Measurements from ENCODE around the gene DCAF4. TPM values are rescaled to one million over a fixed set of nuclear protein-coding genes. Genes with fewer than 3 reads are reported as not detected.

DCAF4 gene
- total RNA-seq, 1 experiment from 2014 or later: 24.8 TPM

- peak; percentile 98 for DNase-seq (ENCODE audit: low spot score)
- in situ Hi-C loops (cut with HindIII; ENCODE audit: low sequenced_read_pairs): no loop called here
Measured at GRCh38 chr14:72893636-72894322, 32.5 kb upstream of the DCAF4 start, which contains the start of gene DPF3. Gene DPF3, minus strand, starts transcription at chr14:72894101. Its CDS starts 13 bp downstream, at chr14:72894088.

GRCh38 chr14:72894323-72894622 lies 32.0 kb upstream of the DCAF4 start:
- peak; percentile 57 for DNase-seq (ENCODE audit: low spot score)
- in situ Hi-C loops (cut with HindIII; ENCODE audit: low sequenced_read_pairs): no loop called here

- DNase-seq (ENCODE audit: low spot score): no peak
- in situ Hi-C loops (cut with HindIII; ENCODE audit: low sequenced_read_pairs): no loop called here
Measured at GRCh38 chr14:72894623-72895378, 31.5 kb upstream of the DCAF4 start.

- DNase-seq (ENCODE audit: low spot score): no peak
- in situ Hi-C loops (cut with HindIII; ENCODE audit: low sequenced_read_pairs): no loop called here
Measured at GRCh38 chr14:72898448-72898847, 27.8 kb upstream of the DCAF4 start.

GRCh38 chr14:72901361-72901760 lies 24.9 kb upstream of the DCAF4 start:
- in situ Hi-C loops (cut with HindIII; ENCODE audit: low sequenced_read_pairs): no loop called here
- DNase-seq (ENCODE audit: low spot score): no peak

GRCh38 chr14:72902801-72903530 lies 23.3 kb upstream of the DCAF4 start:
- in situ Hi-C loops (cut with HindIII; ENCODE audit: low sequenced_read_pairs): no loop called here
- DNase-seq (ENCODE audit: low spot score): no peak

- in situ Hi-C loops (cut with HindIII; ENCODE audit: low sequenced_read_pairs): no loop called here
- DNase-seq (ENCODE audit: low spot score): no peak
Measured at GRCh38 chr14:72903716-72904115, 22.5 kb upstream of the DCAF4 start.

- in situ Hi-C loops (cut with HindIII; ENCODE audit: low sequenced_read_pairs): no loop called here
- DNase-seq (ENCODE audit: low spot score): no peak
Measured at GRCh38 chr14:72904218-72904617, 22.0 kb upstream of the DCAF4 start.

- in situ Hi-C loops (cut with HindIII; ENCODE audit: low sequenced_read_pairs): no loop called here
- DNase-seq (ENCODE audit: low spot score): peak; percentile 83
Measured at GRCh38 chr14:72904840-72905561, 21.3 kb upstream of the DCAF4 start.

GRCh38 chr14:72906316-72906715 lies 19.9 kb upstream of the DCAF4 start:
- no peak for DNase-seq (ENCODE audit: low spot score)
- in situ Hi-C loops (cut with HindIII; ENCODE audit: low sequenced_read_pairs): no loop called here

GRCh38 chr14:72906879-72907278 lies 19.4 kb upstream of the DCAF4 start:
- in situ Hi-C loops (cut with HindIII; ENCODE audit: low sequenced_read_pairs): no loop called here
- no peak for DNase-seq (ENCODE audit: low spot score)

GRCh38 chr14:72907886-72908285 lies 18.4 kb upstream of the DCAF4 start:
- in situ Hi-C loops (cut with HindIII; ENCODE audit: low sequenced_read_pairs): no loop called here
- no peak for DNase-seq (ENCODE audit: low spot score)

- in situ Hi-C loops (cut with HindIII; ENCODE audit: low sequenced_read_pairs): no loop called here
- DNase-seq (ENCODE audit: low spot score): no peak
Measured at GRCh38 chr14:72909163-72909562, 17.1 kb upstream of the DCAF4 start.

- in situ Hi-C loops (cut with HindIII; ENCODE audit: low sequenced_read_pairs): no loop called here
- DNase-seq (ENCODE audit: low spot score): no peak
Measured at GRCh38 chr14:72913809-72914208, 12.5 kb upstream of the DCAF4 start.

- in situ Hi-C loops (cut with HindIII; ENCODE audit: low sequenced_read_pairs): no loop called here
- no peak for DNase-seq (ENCODE audit: low spot score)
Measured at GRCh38 chr14:72916174-72916573, 10.1 kb upstream of the DCAF4 start.

GRCh38 chr14:72917094-72917802 lies 9.0 kb upstream of the DCAF4 start:
- DNase-seq (ENCODE audit: low spot score): no peak
- in situ Hi-C loops (cut with HindIII; ENCODE audit: low sequenced_read_pairs): no loop called here

GRCh38 chr14:72920008-72920407 lies 6.3 kb upstream of the DCAF4 start:
- in situ Hi-C loops (cut with HindIII; ENCODE audit: low sequenced_read_pairs): no loop called here
- no peak for DNase-seq (ENCODE audit: low spot score)

- in situ Hi-C loops (cut with HindIII; ENCODE audit: low sequenced_read_pairs): no loop called here
- DNase-seq (ENCODE audit: low spot score): no peak
Measured at GRCh38 chr14:72921396-72921795, 4.9 kb upstream of the DCAF4 start.

- no peak for DNase-seq (ENCODE audit: low spot score)
- in situ Hi-C loops (cut with HindIII; ENCODE audit: low sequenced_read_pairs): no loop called here
Measured at GRCh38 chr14:72924337-72924736, 1.9 kb upstream of the DCAF4 start.

Data from G401 (cell line).